ENCODE measurements around the gene IL32.

- TF ChIP-seq CTCF (IDR thresholded peaks at IDR 0.05) (no peak), POLR2A (IDR thresholded peaks at IDR 0.05) (no peak)
Observed at GRCh38 chr16:3020604-3021448, 44.6 kb upstream of the IL32 start.
